Measurements from ENCODE around the gene PAPSS1. TPM values are rescaled to one million over a fixed set of nuclear protein-coding genes. Genes with fewer than 3 reads are reported as not detected.

PAPSS1 gene
- total RNA-seq, 1 donor from 2014 or later = 36.0 TPM

GRCh38 chr4:107592519-107592918, 127.5 kb downstream of the PAPSS1 start:
- no peaks in the 10 kb centered on the region for H3K36me3 Mint-ChIP-seq (ENCODE audit: low read depth)
- no peak overlapping the region for H3K4me3 Mint-ChIP-seq
- H3K9me3 Mint-ChIP-seq = no peaks in the 10 kb centered on the region
- no peaks in the 10 kb centered on the region for H3K4me1 Mint-ChIP-seq (ENCODE audit: low read depth)
- intact Hi-C loops (cut with micrococcal nuclease) = no loop called here
- no peak for DNase-seq (ENCODE audit: low spot score)
- H3K27ac Mint-ChIP-seq = no peak overlapping the region
- peaks cover 9% of the 10 kb centered on the region for H3K27me3 Mint-ChIP-seq (ENCODE audit: insufficient read depth)

GRCh38 chr4:107589269-107589668, 130.8 kb downstream of the PAPSS1 start:
- Mint-ChIP-seq H3K4me3 (no peak overlapping the region), H3K36me3 (ENCODE audit: low read depth) (no peaks in the 10 kb centered on the region), H3K27ac (no peak overlapping the region), H3K9me3 (no peaks in the 10 kb centered on the region), H3K27me3 (ENCODE audit: insufficient read depth) (peaks cover 7% of the 10 kb centered on the region), H3K4me1 (ENCODE audit: low read depth) (no peaks in the 10 kb centered on the region)
- intact Hi-C loops (cut with micrococcal nuclease) = no loop called here
- DNase-seq (ENCODE audit: low spot score) = no peak

GRCh38 chr4:107586371-107586770, 133.7 kb downstream of the PAPSS1 start:
- Mint-ChIP-seq H3K9me3 (no peaks in the 10 kb centered on the region), H3K4me3 (no peak overlapping the region), H3K4me1 (ENCODE audit: low read depth) (no peaks in the 10 kb centered on the region), H3K36me3 (ENCODE audit: low read depth) (no peaks in the 10 kb centered on the region), H3K27ac (no peak overlapping the region), H3K27me3 (ENCODE audit: insufficient read depth) (peaks cover 2% of the 10 kb centered on the region)
- DNase-seq (ENCODE audit: low spot score) = no peak
- intact Hi-C loops (cut with micrococcal nuclease) = no loop called here

GRCh38 chr4:107579099-107579498, 140.9 kb downstream of the PAPSS1 start:
- intact Hi-C loops (cut with micrococcal nuclease) = no loop called here
- no peak overlapping the region for H3K27ac Mint-ChIP-seq
- DNase-seq (ENCODE audit: low spot score) = no peak
- H3K27me3 Mint-ChIP-seq (ENCODE audit: insufficient read depth) = peaks cover 2% of the 10 kb centered on the region
- H3K4me1 Mint-ChIP-seq (ENCODE audit: low read depth) = no peaks in the 10 kb centered on the region
- no peaks in the 10 kb centered on the region for H3K36me3 Mint-ChIP-seq (ENCODE audit: low read depth)
- no peaks in the 10 kb centered on the region for H3K9me3 Mint-ChIP-seq
- H3K4me3 Mint-ChIP-seq = no peak overlapping the region

GRCh38 chr4:107578321-107578720, 141.7 kb downstream of the PAPSS1 start:
- no peaks in the 10 kb centered on the region for H3K9me3 Mint-ChIP-seq
- H3K27me3 Mint-ChIP-seq (ENCODE audit: insufficient read depth) = peaks cover under 1% of the 10 kb centered on the region
- no peaks in the 10 kb centered on the region for H3K4me1 Mint-ChIP-seq (ENCODE audit: low read depth)
- no peak overlapping the region for H3K4me3 Mint-ChIP-seq
- H3K27ac Mint-ChIP-seq = no peak overlapping the region
- intact Hi-C loops (cut with micrococcal nuclease) = no loop called here
- DNase-seq (ENCODE audit: low spot score) = no peak
- H3K36me3 Mint-ChIP-seq (ENCODE audit: low read depth) = no peaks in the 10 kb centered on the region

GRCh38 chr4:107577743-107578142, 142.3 kb downstream of the PAPSS1 start:
- Mint-ChIP-seq H3K27me3 (ENCODE audit: insufficient read depth) (no peaks in the 10 kb centered on the region), H3K4me1 (ENCODE audit: low read depth) (no peaks in the 10 kb centered on the region), H3K27ac (no peak overlapping the region), H3K4me3 (no peak overlapping the region), H3K9me3 (no peaks in the 10 kb centered on the region), H3K36me3 (ENCODE audit: low read depth) (no peaks in the 10 kb centered on the region)
- intact Hi-C loops (cut with micrococcal nuclease) = no loop called here
- no peak for DNase-seq (ENCODE audit: low spot score)

- Mint-ChIP-seq H3K9me3 (no peaks in the 10 kb centered on the region), H3K36me3 (ENCODE audit: low read depth) (no peaks in the 10 kb centered on the region), H3K4me3 (no peak overlapping the region), H3K27ac (no peak overlapping the region), H3K27me3 (ENCODE audit: insufficient read depth) (peaks cover 2% of the 10 kb centered on the region), H3K4me1 (ENCODE audit: low read depth) (no peaks in the 10 kb centered on the region)
- no peak for DNase-seq (ENCODE audit: low spot score)
- intact Hi-C loops (cut with micrococcal nuclease) = no loop called here
Observed at GRCh38 chr4:107575243-107575642, 144.8 kb downstream of the PAPSS1 start.

- no peak for DNase-seq (ENCODE audit: low spot score)
- Mint-ChIP-seq H3K27me3 (ENCODE audit: insufficient read depth) (peaks cover 4% of the 10 kb centered on the region), H3K9me3 (no peaks in the 10 kb centered on the region), H3K27ac (no peak overlapping the region), H3K4me3 (no peak overlapping the region), H3K4me1 (ENCODE audit: low read depth) (no peaks in the 10 kb centered on the region), H3K36me3 (ENCODE audit: low read depth) (no peaks in the 10 kb centered on the region)
- intact Hi-C loops (cut with micrococcal nuclease) = no loop called here
Observed at GRCh38 chr4:107572281-107572680, 147.8 kb downstream of the PAPSS1 start.

GRCh38 chr4:107570952-107571351, 149.1 kb downstream of the PAPSS1 start:
- peaks cover 4% of the 10 kb centered on the region for H3K27me3 Mint-ChIP-seq (ENCODE audit: insufficient read depth)
- no peak overlapping the region for H3K4me3 Mint-ChIP-seq
- no peaks in the 10 kb centered on the region for H3K9me3 Mint-ChIP-seq
- no peaks in the 10 kb centered on the region for H3K4me1 Mint-ChIP-seq (ENCODE audit: low read depth)
- no peak for DNase-seq (ENCODE audit: low spot score)
- no peak overlapping the region for H3K27ac Mint-ChIP-seq
- intact Hi-C loops (cut with micrococcal nuclease) = no loop called here
- no peaks in the 10 kb centered on the region for H3K36me3 Mint-ChIP-seq (ENCODE audit: low read depth)

GRCh38 chr4:107564326-107564725, 155.7 kb downstream of the PAPSS1 start:
- Mint-ChIP-seq H3K36me3 (ENCODE audit: low read depth) (no peaks in the 10 kb centered on the region), H3K4me1 (ENCODE audit: low read depth) (no peaks in the 10 kb centered on the region)

More at GRCh38 chr4:107564326-107564725, 155.7 kb downstream of the PAPSS1 start:
- H3K4me3 Mint-ChIP-seq = no peak overlapping the region
- H3K27me3 Mint-ChIP-seq (ENCODE audit: insufficient read depth) = peaks cover 6% of the 10 kb centered on the region
- DNase-seq (ENCODE audit: low spot score) = no peak
- no peaks in the 10 kb centered on the region for H3K9me3 Mint-ChIP-seq
- no peak overlapping the region for H3K27ac Mint-ChIP-seq
- intact Hi-C loops (cut with micrococcal nuclease) = no loop called here

Other genes starting within 250 kb of the PAPSS1 start
- 0.64 and 1.1 TPM in 2 replicates for gene SGMS2, start 104.7 kb upstream of the PAPSS1 start, total RNA-seq
- gene CYP2U1, start 211.3 kb upstream of the PAPSS1 start, total RNA-seq = 1.1 and 1.5 TPM in 2 replicates

Data from activated T-helper 1 cell treated with anti-CD3 and anti-CD28 coated beads, Interleukin-12 subunit alpha, Interleukin-12 subunit beta, Interleukin-2, Interleukin-4 antibody, amounts not matched to agents 30 ng/mL and 10 ng/mL and 1 ng/mL, durations not matched to agents 14 hours and 24 hours and 36 hours (primary cell).